K562 (cell line): ENCODE results near the gene LY6G6C. TPM values are rescaled to one million over a fixed set of nuclear protein-coding genes. Genes with fewer than 3 reads are reported as not detected.

Experiments
- ATAC-seq: fragments of 200-7000 bp; cut with Tn5 transposase; 3 replicates; pipeline ENCODE4 v1.9.1; 2020; ENCODE audit warnings: moderate library complexity
- BruUV-seq: library from RNA; stranded (reverse); fragments of 400-500 nt; replicated peaks from 2 replicates; lab custom pipeline; 2021; lab: Mats Ljungman, UMichigan
- CTCF ChIA-PET: fragments of 300-600 bp; formaldehyde crosslinking; extraction: SDS; loops from one replicate; lab custom pipeline; 2021; ENCODE audit warnings: low intra/inter-chr PET ratio; lab: Yijun Ruan, JAX
- POLR2A ChIA-PET: fragments of 300-600, 350-650 bp; sonication (Branson Sonifier 250); formaldehyde crosslinking; extraction: SDS; loops from one replicate; lab custom pipeline; 2021; ENCODE audit warnings: antibody characterized with exemption, inconsistent platforms; lab: Yijun Ruan, JAX
- DNase-seq, 4 experiments: peaks; one replicate each; pipeline versions ENCODE4 v3.0.0 to v3.0.0-alpha.2; 2011 to 2018; ENCODE audit warnings: low spot score in 3 of 4, mixed read lengths in 3 of 4; ENCODE audit errors: extremely low read depth in 1 of 4
- FAIRE-seq: peaks from 2 replicates; lab custom pipeline; 2011; peaks lifted over from hg19 to GRCh38; lab: Jason Lieb, UNC
- H2AFZ ChIP-seq: 2 replicates; pipeline ENCODE4 v1.6.0; 2011; ENCODE audit warnings: low read depth, low read length, control low read depth, inconsistent platforms
- H3K27ac ChIP-seq: fragments of 200-600 bp; 3 replicates; pipeline ENCODE4 v1.8.0; 2011; ENCODE audit warnings: low read depth, mild to moderate bottlenecking, control low read depth, inconsistent platforms, low read length, moderate library complexity, mixed read lengths; ENCODE audit errors: extremely low read depth
- H3K27me3 ChIP-seq, 2 experiments: fragments of 300-600 bp in 1 of 2; 2 replicates in 1 of 2; 3 replicates in 1 of 2; pipeline versions ENCODE4 v1.6.0 to v1.8.0; 2011; ENCODE audit warnings: inconsistent platforms in 2 of 2, low read length in 2 of 2, mild to moderate bottlenecking in 1 of 2, mixed read lengths in 1 of 2, moderate library complexity in 1 of 2; ENCODE audit not compliant: control insufficient read depth in 2 of 2, insufficient read depth in 2 of 2
- H3K36me3 ChIP-seq: fragments of 300-600 bp; 3 replicates; pipeline ENCODE4 v1.8.0; 2011; ENCODE audit warnings: mild to moderate bottlenecking, low read length, inconsistent platforms; ENCODE audit not compliant: control insufficient read depth, insufficient read depth
- H3K4me1 ChIP-seq, 2 experiments: fragments of 200-600 bp in 1 of 2; replicated peaks in 1 of 2; 2 replicates in 1 of 2; 3 replicates in 1 of 2; pipeline versions ENCODE4 v1.5.1 to v1.8.0; 2011; ENCODE audit warnings: inconsistent platforms in 2 of 2, low read length in 2 of 2, mild to moderate bottlenecking in 1 of 2, mixed read lengths in 1 of 2, moderate library complexity in 1 of 2; ENCODE audit not compliant: control insufficient read depth in 2 of 2, insufficient read depth in 2 of 2
- H3K4me2 ChIP-seq: 2 replicates; pipeline ENCODE4 v1.6.1; 2011; ENCODE audit warnings: low read length, control low read depth, inconsistent platforms, mixed read lengths; ENCODE audit not compliant: insufficient read depth
- H3K4me3 ChIP-seq: fragments of 200-600 bp; sonication (generic), shearing (Covaris generic); 2 replicates; pipeline ENCODE4 v1.5.1; 2016; ENCODE audit warnings: control low read depth, inconsistent platforms
- H3K79me2 ChIP-seq: fragments of 200-600 bp; 3 replicates; pipeline ENCODE4 v1.8.0; 2011; ENCODE audit warnings: low read length, inconsistent platforms; ENCODE audit not compliant: control insufficient read depth, insufficient read depth
- H3K9ac ChIP-seq, 2 experiments: 2 replicates each; pipeline versions ENCODE4 v1.6.0 to v1.6.1; 2011; ENCODE audit warnings: low read depth in 2 of 2, low read length in 2 of 2, control low read depth in 1 of 2, inconsistent platforms in 1 of 2, mild to moderate bottlenecking in 1 of 2, mixed read lengths in 1 of 2; ENCODE audit not compliant: insufficient read depth in 1 of 2
- H3K9me1 ChIP-seq: one replicate; pipeline ENCODE4 v1.6.0; 2011; ENCODE audit warnings: inconsistent platforms, mild to moderate bottlenecking, low read length, moderate library complexity; ENCODE audit not compliant: control insufficient read depth, insufficient read depth
- H3K9me3 ChIP-seq: replicated peaks from 2 replicates; pipeline ENCODE4 v1.5.1; 2011; ENCODE audit warnings: low read depth, low read length, inconsistent platforms; ENCODE audit not compliant: control insufficient read depth, insufficient read depth
- H4K20me1 ChIP-seq: replicated peaks from 2 replicates; pipeline ENCODE4 v1.6.1; 2011; ENCODE audit warnings: low read length, inconsistent platforms, mixed read lengths; ENCODE audit not compliant: control insufficient read depth, insufficient read depth
- CEBPB ChIP-seq: fragments of 450-650 bp; IDR thresholded peaks from 2 replicates; pipeline ENCODE4 v1.6.1; 2016; ENCODE audit warnings: missing genetic modification characterization, missing compliant biosample characterization
- CGGBP1 ChIP-seq: fragments of 250-450 bp; sonication (Bioruptor Pico); IDR thresholded peaks from 2 replicates; pipeline ENCODE4 v1.9.0; 2021; ENCODE audit warnings: mild to moderate bottlenecking
- DNMT1 ChIP-seq: fragments of 450-650 bp; IDR thresholded peaks from 2 replicates; pipeline ENCODE4 v1.6.1; 2016; ENCODE audit warnings: antibody characterized with exemption, mild to moderate bottlenecking
- EHMT2 ChIP-seq: fragments of 450-650 bp; IDR thresholded peaks from 2 replicates; pipeline ENCODE4 v1.6.1; 2018; ENCODE audit warnings: antibody characterized with exemption
- ELF4 ChIP-seq: fragments of 450-650 bp; formaldehyde crosslinking; IDR thresholded peaks from 2 replicates; pipeline ENCODE4 v1.4.0; 2022; ENCODE audit warnings: missing genetic modification characterization
- ETV1 ChIP-seq: fragments of 450-650 bp; conservative IDR thresholded peaks from 2 replicates; pipeline ENCODE4 v1.6.1; 2016; ENCODE audit warnings: missing genetic modification characterization, control low read depth, low read depth, missing compliant biosample characterization
- HMGXB4 ChIP-seq: sonication (generic); formaldehyde crosslinking; IDR thresholded peaks from 2 replicates; pipeline ENCODE4 v1.8.1; 2023; ENCODE audit warnings: mild to moderate bottlenecking, missing genetic modification reagents
- ID3 ChIP-seq, 2 experiments: fragments of 250-450 bp in 1 of 2; fragments of 450-650 bp in 1 of 2; sonication (Bioruptor Pico) in 1 of 2; IDR thresholded peaks; 2 replicates each; pipeline versions ENCODE4 v1.6.1 to v1.8.0; 2016 to 2021; ENCODE audit warnings: mild to moderate bottlenecking in 2 of 2, moderate library complexity in 2 of 2, missing compliant biosample characterization in 1 of 2, missing genetic modification characterization in 1 of 2
- KLF1 ChIP-seq: fragments of 450-650 bp; IDR thresholded peaks from 2 replicates; pipeline ENCODE4 v1.6.1; 2016; ENCODE audit warnings: missing genetic modification characterization, missing compliant biosample characterization
- NCOA1 ChIP-seq: fragments of 450-650 bp; IDR thresholded peaks from 2 replicates; pipeline ENCODE4 v1.6.1; 2016; ENCODE audit warnings: low read depth
- NFE2 ChIP-seq: IDR thresholded peaks from 2 replicates; pipeline ENCODE4 v1.6.1; 2014; ENCODE audit warnings: antibody characterized with exemption, low read depth
- NR4A1 ChIP-seq, 2 experiments: fragments of 250-450 bp in 1 of 2; fragments of 450-650 bp in 1 of 2; sonication (Bioruptor Pico) in 1 of 2; IDR thresholded peaks; 2 replicates each; pipeline versions ENCODE4 v1.4.0 to v1.6.1; 2016 to 2020; ENCODE audit warnings: mild to moderate bottlenecking in 2 of 2, missing compliant biosample characterization in 1 of 2, missing genetic modification characterization in 1 of 2, moderate library complexity in 1 of 2
- THRB ChIP-seq: fragments of 450-650 bp; formaldehyde crosslinking; conservative IDR thresholded peaks from 2 replicates; pipeline ENCODE4 v1.4.0; 2022; ENCODE audit warnings: mild to moderate bottlenecking, missing genetic modification characterization
- YY1 ChIP-seq, 3 experiments: IDR thresholded peaks; 2 replicates each; pipeline ENCODE4 v1.6.1; 2011; ENCODE audit warnings: low read length in 2 of 3, mild to moderate bottlenecking in 2 of 3, moderate library complexity in 2 of 3, borderline replicate concordance in 1 of 3, control low read depth in 1 of 3, low read depth in 1 of 3; ENCODE audit not compliant: insufficient read depth in 3 of 3, insufficient replicate concordance in 2 of 3, control insufficient read depth in 1 of 3, insufficient read length in 1 of 3; ENCODE audit errors: extremely low read depth in 1 of 3
- ZNF165 ChIP-seq: fragments of 250-450 bp; sonication (Bioruptor Pico); IDR thresholded peaks from 2 replicates; pipeline ENCODE4 v1.4.0; 2020; ENCODE audit warnings: borderline replicate concordance
- WGBS: fragments of 100-300 bp; shearing (Covaris generic); methylation state at CpG from one replicate; pipeline ENCODE4 v1.1.6; 2016; ENCODE audit warnings: low coverage, mixed read lengths; ENCODE audit not compliant: insufficient coverage; ENCODE audit errors: missing lambda C conversion rate; 5-methylcytosine and 5-hydroxymethylcytosine counted together
- in situ Hi-C: fragments of 300-500 bp; cut with MboI; formaldehyde crosslinking; loops from 4 replicates; pipeline ENCODE4 v1.15.0; 2018; ENCODE audit warnings: inconsistent platforms, mixed read lengths
- intact Hi-C: fragments of 100-400 bp; cut with micrococcal nuclease; formaldehyde crosslinking; loops from 2 replicates; pipeline ENCODE4 v1.14.2; 2022
- polyA plus RNA-seq, 8 experiments: library from polyadenylated mRNA; depleted of rRNA in 4 of 8; stranded (reverse) in 5 of 8; unstranded in 3 of 8; fragments of >200 nt; fragmentation: Nextera tagmentation in 2 of 8; fragmentation: Illumina TruSeq in 1 of 8; extraction: Ambion mirVana in 2 of 8; extraction: Trizol in 1 of 8; gene quantifications; 2 replicates each; pipeline versions ENCODE4 v1.2.1 to v1.2.3, GENCODE V29; 2011 to 2014; ENCODE audit warnings: inconsistent platforms in 1 of 8, missing spikeins in 1 of 8
- total RNA-seq, 7 experiments: library from RNA; depleted of rRNA in 6 of 7; stranded (reverse); fragments of >200 nt in 6 of 7; fragmentation: Illumina TruSeq in 2 of 7; extraction: Trizol in 2 of 7; gene quantifications; 2 replicates each; pipeline versions ENCODE4 v1.2.1 to v1.2.3, GENCODE V29; 2011 to 2021; ENCODE audit warnings: low replicate concordance in 1 of 7

LY6G6C gene
- total and polyA plus RNA-seq, 9 of the 15 experiments (the other 6 are each of a cell fraction or from before 2014, with no cell fraction given): 0.06 to 0.20 TPM; not detected in 7

GRCh38 chr6:31711233-31711632 is 10.3 kb downstream of the LY6G6C start (continued):
- TF ChIP-seq DNMT1 (no peak), ETV1 (peak; percentile 36; the same call in 1 of the 2 replicates), NFE2 (no peak), KLF1 (tag) (0 out of 2 replicates have a peak, but pooled peaks have one; percentile 21), CGGBP1 (CRISPR knock-in tag) (no peak), NR4A1 (CRISPR knock-in tag; IDR thresholded peaks at IDR 0.05) (no peak), NR4A1 (tag; IDR thresholded peaks at IDR 0.05) (peak; percentile 50; the same call in 1 of the 2 replicates), YY1 (IDR thresholded peaks at IDR 0.05; ENCODE audit: borderline replicate concordance in 1 of 3, control insufficient read depth in 1 of 3, extremely low read depth in 1 of 3, insufficient read depth in 3 of 3, insufficient read length in 1 of 3, insufficient replicate concordance in 2 of 3, low read depth in 1 of 3, low read length in 2 of 3) (no peak)
- TF ChIP-seq, all 486 proteins: peak for 15

- WGBS: 29% methylated on average over 5 of the region's 5 CpGs
- peak; percentile 13 for ATAC-seq
- no peak overlapping the region for H3K27ac ChIP-seq
- FAIRE-seq: no peak
- H3K4me2 ChIP-seq: peak overlapping the region; percentile 9; the same call in 1 of the 2 replicates
- DNase-seq: no peak
- H3K79me2 ChIP-seq: no peaks in the 10 kb centered on the region
- peaks cover 35 to 49% of the 10 kb centered on the region in 2 experiments for H3K4me1 ChIP-seq
- H4K20me1 ChIP-seq: no peaks in the 10 kb centered on the region
- H3K9me3 ChIP-seq: no peaks in the 10 kb centered on the region
- BruUV-seq: no TSS peak
- H3K27me3 ChIP-seq: no peaks in the 10 kb centered on the region
- POLR2A ChIA-PET: interaction anchor here (0.6 to 12.4 kb wide), 9 partner anchors 7 to 261 kb away, joined by 3 to 223 read pairs (median 4); partner anchors contain the start of genes ABHD16A, DDAH2, DXO and GPANK1
- no peak overlapping the region for H3K4me3 ChIP-seq
- H3K36me3 ChIP-seq: no peaks in the 10 kb centered on the region
- peak overlapping the region in 1 of 2 experiments; percentile 73; a peak in 1 of 4 replicates for H3K9ac ChIP-seq
- peak overlapping the region; percentile 58 for H2AFZ ChIP-seq
- intact Hi-C loops (no loop called here), in situ Hi-C loops (no loop called here)
- CTCF ChIA-PET: no interaction called here
- no peaks in the 10 kb centered on the region for H3K9me1 ChIP-seq
- no peak for TF ChIP-seq NCOA1
- TF ChIP-seq ELF4 (CRISPR knock-in tag): peak; percentile 70; the same call in 1 of the 2 replicates
- peak; percentile 94 for TF ChIP-seq THRB (CRISPR knock-in tag)
- 0 out of 2 replicates have a peak, but pooled peaks have one; percentile 37 for TF ChIP-seq EHMT2
- TF ChIP-seq ZNF165 (CRISPR knock-in tag): no peak
- no peak for TF ChIP-seq HMGXB4 (CRISPR knock-in tag)
- TF ChIP-seq ID3 (CRISPR knock-in tag; IDR thresholded peaks at IDR 0.05): no peak
- TF ChIP-seq ID3 (tag; IDR thresholded peaks at IDR 0.05): no peak
- 0 out of 2 replicates have a peak, but pooled peaks have one; percentile 16 for TF ChIP-seq CEBPB (tag)
These were observed 10.9 kb downstream of the LY6G6C start for GRCh38 chr6:31710523-31711219.
